ENCODE results near the gene P3H4. TPM values are rescaled to one million over a fixed set of nuclear protein-coding genes. Genes with fewer than 3 reads are reported as not detected.

P3H4 gene
- total RNA-seq, 1 experiment from 2014 or later: 24.0 TPM

DNA sequence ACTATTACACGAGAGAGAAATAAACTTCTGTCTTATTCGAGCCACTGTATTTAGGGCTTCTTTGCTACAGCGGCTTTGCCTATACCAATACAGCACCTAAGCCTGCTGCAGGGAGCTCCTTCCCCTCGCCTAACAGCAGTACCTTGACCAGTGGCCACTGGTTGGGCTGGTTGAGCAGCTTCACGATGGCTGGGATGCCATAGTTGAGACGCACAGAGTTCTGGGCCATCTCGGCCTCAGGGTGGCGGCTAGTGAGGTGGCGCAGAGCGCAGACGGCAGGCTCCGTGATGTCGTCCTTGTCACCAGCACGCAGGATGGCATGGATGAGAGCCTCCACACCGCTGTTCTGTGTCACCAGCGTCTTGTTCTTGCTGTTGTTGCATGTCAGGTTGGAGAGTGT is 48.9 kb downstream of the P3H4 start:
- H3K4me3 Mint-ChIP-seq: no peak overlapping the region; a peak in 1 of 5 replicates
- TF ChIP-seq, protein P1, sequence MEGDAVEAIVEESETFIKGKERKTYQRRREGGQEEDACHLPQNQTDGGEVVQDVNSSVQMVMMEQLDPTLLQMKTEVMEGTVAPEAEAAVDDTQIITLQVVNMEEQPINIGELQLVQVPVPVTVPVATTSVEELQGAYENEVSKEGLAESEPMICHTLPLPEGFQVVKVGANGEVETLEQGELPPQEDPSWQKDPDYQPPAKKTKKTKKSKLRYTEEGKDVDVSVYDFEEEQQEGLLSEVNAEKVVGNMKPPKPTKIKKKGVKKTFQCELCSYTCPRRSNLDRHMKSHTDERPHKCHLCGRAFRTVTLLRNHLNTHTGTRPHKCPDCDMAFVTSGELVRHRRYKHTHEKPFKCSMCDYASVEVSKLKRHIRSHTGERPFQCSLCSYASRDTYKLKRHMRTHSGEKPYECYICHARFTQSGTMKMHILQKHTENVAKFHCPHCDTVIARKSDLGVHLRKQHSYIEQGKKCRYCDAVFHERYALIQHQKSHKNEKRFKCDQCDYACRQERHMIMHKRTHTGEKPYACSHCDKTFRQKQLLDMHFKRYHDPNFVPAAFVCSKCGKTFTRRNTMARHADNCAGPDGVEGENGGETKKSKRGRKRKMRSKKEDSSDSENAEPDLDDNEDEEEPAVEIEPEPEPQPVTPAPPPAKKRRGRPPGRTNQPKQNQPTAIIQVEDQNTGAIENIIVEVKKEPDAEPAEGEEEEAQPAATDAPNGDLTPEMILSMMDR (conservative IDR thresholded peaks at IDR 0.05): no peak
- no peak overlapping the region for H3T11ph ChIP-seq (ENCODE audit: low read length)
- H3K4ac ChIP-seq (ENCODE audit: low read depth, low read length): no peak overlapping the region
- no peak overlapping the region for H3K18ac ChIP-seq (ENCODE audit: insufficient read length, low read depth, low read length)
- H4K91ac ChIP-seq (ENCODE audit: insufficient read length, low read depth, low read length): no peak overlapping the region
- H4K20me1 ChIP-seq (ENCODE audit: control insufficient read depth, insufficient read depth, insufficient read length): no peaks in the 10 kb centered on the region
- no peak overlapping the region for H3K23ac ChIP-seq (ENCODE audit: insufficient read length, low read depth, low read length)
- no peaks in the 10 kb centered on the region for H3K4me1 ChIP-seq (ENCODE audit: insufficient read depth, low read length)
- no peaks in the 10 kb centered on the region for H3K79me1 ChIP-seq (ENCODE audit: insufficient read depth, low read depth, low read length, poor library complexity, severe bottlenecking)
- no peak overlapping the region for H3K4me2 ChIP-seq (ENCODE audit: insufficient read depth, insufficient read length, low read length)
- H2BK12ac ChIP-seq (ENCODE audit: insufficient read length, low read depth, low read length): no peak overlapping the region
- H2BK5ac ChIP-seq (ENCODE audit: insufficient read length, low read length): no peak overlapping the region
- peaks cover 61 to 91% (median 89%) of the 10 kb centered on the region in 3 experiments for H3K36me3 Mint-ChIP-seq (ENCODE audit: insufficient read depth in 1 of 3, low read depth in 3 of 3)
- no peaks in the 10 kb centered on the region for H3K4me1 Mint-ChIP-seq
- H3K9me3 Mint-ChIP-seq: no peaks in the 10 kb centered on the region
- H4K8ac ChIP-seq (replicated peaks; ENCODE audit: insufficient read length, low read depth, low read length): no peak overlapping the region
- H3K27ac Mint-ChIP-seq: no peak overlapping the region; a peak in 1 of 7 replicates
- no peaks in the 10 kb centered on the region for H3K27me3 ChIP-seq (ENCODE audit: insufficient read depth, low read length)
- H3K9me3 ChIP-seq (ENCODE audit: control insufficient read depth, low read depth, low read length): no peaks in the 10 kb centered on the region
- H2BK120ac ChIP-seq (ENCODE audit: low read depth, low read length, poor library complexity, severe bottlenecking): no peak overlapping the region
- H3K14ac ChIP-seq (ENCODE audit: insufficient read depth, low read length): no peak overlapping the region
- no peak for DNase-seq
- WGBS (ENCODE audit: extremely low coverage, insufficient read length, low lambda C conversion rate): no CpG with 5 or more reads among the region's 16 CpGs
- H3K56ac ChIP-seq (ENCODE audit: insufficient read length, low read depth, low read length): no peak overlapping the region
- no peaks in the 10 kb centered on the region for H3K79me2 ChIP-seq (ENCODE audit: insufficient read depth, low read length)
- no peaks in the 10 kb centered on the region for H3K23me2 ChIP-seq (ENCODE audit: insufficient read length, low read depth, low read length, poor library complexity, severe bottlenecking)
- no peak overlapping the region for H3K27ac ChIP-seq (ENCODE audit: insufficient read length, low read depth, low read length)
- no peak overlapping the region for H2AK5ac ChIP-seq (ENCODE audit: insufficient read length, low read length)
- no peak overlapping the region for H4K5ac ChIP-seq (ENCODE audit: insufficient read length, low read depth, low read length)
- no peak overlapping the region for H2AFZ ChIP-seq (ENCODE audit: low read length)
- H3K9ac ChIP-seq (ENCODE audit: extremely low read depth, insufficient read length, low read length): no peak overlapping the region
- H2BK20ac ChIP-seq (ENCODE audit: low read depth, low read length, poor library complexity, severe bottlenecking): no peak overlapping the region
- H3K27me3 Mint-ChIP-seq (ENCODE audit: low read depth): no peaks in the 10 kb centered on the region
- no peak overlapping the region for H2BK15ac ChIP-seq (ENCODE audit: low read depth, low read length)

Measured in H9 (cell line).